K562 (cell line): ENCODE results near the gene SLC9A7. TPM values are rescaled to one million over a fixed set of nuclear protein-coding genes. Genes with fewer than 3 reads are reported as not detected.

ENCODE experiments used
- ATAC-seq: fragments of 200-7000 bp; cut with Tn5 transposase; 3 replicates; pipeline ENCODE4 v1.9.1; 2020; ENCODE audit warnings: moderate library complexity
- BruUV-seq: library from RNA; stranded (reverse); fragments of 400-500 nt; replicated peaks from 2 replicates; lab custom pipeline; 2021; lab: Mats Ljungman, UMichigan
- CTCF ChIA-PET: fragments of 300-600 bp; formaldehyde crosslinking; extraction: SDS; loops from one replicate; lab custom pipeline; 2021; ENCODE audit warnings: low intra/inter-chr PET ratio; lab: Yijun Ruan, JAX
- POLR2A ChIA-PET: fragments of 300-600, 350-650 bp; sonication (Branson Sonifier 250); formaldehyde crosslinking; extraction: SDS; loops from one replicate; lab custom pipeline; 2021; ENCODE audit warnings: antibody characterized with exemption, inconsistent platforms; lab: Yijun Ruan, JAX
- DNase-seq, 4 experiments: peaks; one replicate each; pipeline versions ENCODE4 v3.0.0 to v3.0.0-alpha.2; 2011 to 2018; ENCODE audit warnings: low spot score in 3 of 4, mixed read lengths in 3 of 4; ENCODE audit errors: extremely low read depth in 1 of 4
- FAIRE-seq: peaks from 2 replicates; lab custom pipeline; 2011; peaks lifted over from hg19 to GRCh38; lab: Jason Lieb, UNC
- H2AFZ ChIP-seq: 2 replicates; pipeline ENCODE4 v1.6.0; 2011; ENCODE audit warnings: low read depth, low read length, control low read depth, inconsistent platforms
- H3K27ac ChIP-seq: fragments of 200-600 bp; 3 replicates; pipeline ENCODE4 v1.8.0; 2011; ENCODE audit warnings: low read depth, mild to moderate bottlenecking, control low read depth, inconsistent platforms, low read length, moderate library complexity, mixed read lengths; ENCODE audit errors: extremely low read depth
- H3K27me3 ChIP-seq, 2 experiments: fragments of 300-600 bp in 1 of 2; 2 replicates in 1 of 2; 3 replicates in 1 of 2; pipeline versions ENCODE4 v1.6.0 to v1.8.0; 2011; ENCODE audit warnings: inconsistent platforms in 2 of 2, low read length in 2 of 2, mild to moderate bottlenecking in 1 of 2, mixed read lengths in 1 of 2, moderate library complexity in 1 of 2; ENCODE audit not compliant: control insufficient read depth in 2 of 2, insufficient read depth in 2 of 2
- H3K36me3 ChIP-seq: fragments of 300-600 bp; 3 replicates; pipeline ENCODE4 v1.8.0; 2011; ENCODE audit warnings: mild to moderate bottlenecking, low read length, inconsistent platforms; ENCODE audit not compliant: control insufficient read depth, insufficient read depth
- H3K4me1 ChIP-seq, 2 experiments: fragments of 200-600 bp in 1 of 2; replicated peaks in 1 of 2; 2 replicates in 1 of 2; 3 replicates in 1 of 2; pipeline versions ENCODE4 v1.5.1 to v1.8.0; 2011; ENCODE audit warnings: inconsistent platforms in 2 of 2, low read length in 2 of 2, mild to moderate bottlenecking in 1 of 2, mixed read lengths in 1 of 2, moderate library complexity in 1 of 2; ENCODE audit not compliant: control insufficient read depth in 2 of 2, insufficient read depth in 2 of 2
- H3K4me2 ChIP-seq: 2 replicates; pipeline ENCODE4 v1.6.1; 2011; ENCODE audit warnings: low read length, control low read depth, inconsistent platforms, mixed read lengths; ENCODE audit not compliant: insufficient read depth
- H3K4me3 ChIP-seq: fragments of 200-600 bp; sonication (generic), shearing (Covaris generic); 2 replicates; pipeline ENCODE4 v1.5.1; 2016; ENCODE audit warnings: control low read depth, inconsistent platforms
- H3K79me2 ChIP-seq: fragments of 200-600 bp; 3 replicates; pipeline ENCODE4 v1.8.0; 2011; ENCODE audit warnings: low read length, inconsistent platforms; ENCODE audit not compliant: control insufficient read depth, insufficient read depth
- H3K9ac ChIP-seq, 2 experiments: 2 replicates each; pipeline versions ENCODE4 v1.6.0 to v1.6.1; 2011; ENCODE audit warnings: low read depth in 2 of 2, low read length in 2 of 2, control low read depth in 1 of 2, inconsistent platforms in 1 of 2, mild to moderate bottlenecking in 1 of 2, mixed read lengths in 1 of 2; ENCODE audit not compliant: insufficient read depth in 1 of 2
- H3K9me1 ChIP-seq: one replicate; pipeline ENCODE4 v1.6.0; 2011; ENCODE audit warnings: inconsistent platforms, mild to moderate bottlenecking, low read length, moderate library complexity; ENCODE audit not compliant: control insufficient read depth, insufficient read depth
- H3K9me3 ChIP-seq: replicated peaks from 2 replicates; pipeline ENCODE4 v1.5.1; 2011; ENCODE audit warnings: low read depth, low read length, inconsistent platforms; ENCODE audit not compliant: control insufficient read depth, insufficient read depth
- H4K20me1 ChIP-seq: replicated peaks from 2 replicates; pipeline ENCODE4 v1.6.1; 2011; ENCODE audit warnings: low read length, inconsistent platforms, mixed read lengths; ENCODE audit not compliant: control insufficient read depth, insufficient read depth
- CBX2 ChIP-seq: fragments of 200-600 bp; sonication (generic); IDR thresholded peaks from one replicate; pipeline ENCODE4 v1.6.1; 2012; ENCODE audit warnings: mild to moderate bottlenecking, low read length, inconsistent platforms; ENCODE audit not compliant: insufficient read depth, poor library complexity, severe bottlenecking
- HMG20B ChIP-seq: fragments of 250-450 bp; sonication (Bioruptor Pico); IDR thresholded peaks from 2 replicates; pipeline ENCODE4 v1.5.0; 2021; ENCODE audit warnings: mild to moderate bottlenecking
- MCM5 ChIP-seq: fragments of 450-650 bp; IDR thresholded peaks from 2 replicates; pipeline ENCODE4 v1.6.1; 2016; ENCODE audit warnings: low read depth
- NCOA6 ChIP-seq: fragments of 450-650 bp; IDR thresholded peaks from 2 replicates; pipeline ENCODE4 v1.6.1; 2017; ENCODE audit warnings: mild to moderate bottlenecking
- PML ChIP-seq: IDR thresholded peaks from 2 replicates; pipeline ENCODE4 v1.6.1; 2012; ENCODE audit warnings: low read length, inconsistent platforms
- PTRF ChIP-seq: fragments of 450-650 bp; IDR thresholded peaks from 2 replicates; pipeline ENCODE4 v1.6.1; 2016; ENCODE audit warnings: mild to moderate bottlenecking, missing genetic modification characterization, missing compliant biosample characterization
- STAG1 ChIP-seq: sonication (generic); formaldehyde crosslinking; IDR thresholded peaks from 2 replicates; pipeline ENCODE4 v1.5.0; 2020; ENCODE audit warnings: missing genetic modification reagents, borderline replicate concordance
- YY1 ChIP-seq, 3 experiments: IDR thresholded peaks; 2 replicates each; pipeline ENCODE4 v1.6.1; 2011; ENCODE audit warnings: low read length in 2 of 3, mild to moderate bottlenecking in 2 of 3, moderate library complexity in 2 of 3, borderline replicate concordance in 1 of 3, control low read depth in 1 of 3, low read depth in 1 of 3; ENCODE audit not compliant: insufficient read depth in 3 of 3, insufficient replicate concordance in 2 of 3, control insufficient read depth in 1 of 3, insufficient read length in 1 of 3; ENCODE audit errors: extremely low read depth in 1 of 3
- ZBTB1 ChIP-seq: sonication (generic); formaldehyde crosslinking; IDR thresholded peaks from 2 replicates; pipeline ENCODE4 v1.8.1; 2023; ENCODE audit warnings: missing genetic modification reagents, low read depth, mild to moderate bottlenecking, borderline replicate concordance
- ZNF184 ChIP-seq: sonication (generic); formaldehyde crosslinking; IDR thresholded peaks from 2 replicates; pipeline ENCODE4 v1.5.0; 2020; ENCODE audit warnings: missing genetic modification reagents
- ZNF239 ChIP-seq: fragments of 250-450 bp; sonication (Bioruptor Pico); IDR thresholded peaks from 2 replicates; pipeline ENCODE4 v1.4.0; 2020; ENCODE audit warnings: mild to moderate bottlenecking
- ZNF280A ChIP-seq: fragments of 450-650 bp; IDR thresholded peaks from 2 replicates; pipeline ENCODE4 v1.6.1; 2018; ENCODE audit warnings: mild to moderate bottlenecking, low read depth; ENCODE audit not compliant: partially characterized antibody
- WGBS: fragments of 100-300 bp; shearing (Covaris generic); methylation state at CpG from one replicate; pipeline ENCODE4 v1.1.6; 2016; ENCODE audit warnings: low coverage, mixed read lengths; ENCODE audit not compliant: insufficient coverage; ENCODE audit errors: missing lambda C conversion rate; 5-methylcytosine and 5-hydroxymethylcytosine counted together
- in situ Hi-C: fragments of 300-500 bp; cut with MboI; formaldehyde crosslinking; loops from 4 replicates; pipeline ENCODE4 v1.15.0; 2018; ENCODE audit warnings: inconsistent platforms, mixed read lengths
- intact Hi-C: fragments of 100-400 bp; cut with micrococcal nuclease; formaldehyde crosslinking; loops from 2 replicates; pipeline ENCODE4 v1.14.2; 2022
- polyA plus RNA-seq, 8 experiments: library from polyadenylated mRNA; depleted of rRNA in 4 of 8; stranded (reverse) in 5 of 8; unstranded in 3 of 8; fragments of >200 nt; fragmentation: Nextera tagmentation in 2 of 8; fragmentation: Illumina TruSeq in 1 of 8; extraction: Ambion mirVana in 2 of 8; extraction: Trizol in 1 of 8; gene quantifications; 2 replicates each; pipeline versions ENCODE4 v1.2.1 to v1.2.3, GENCODE V29; 2011 to 2014; ENCODE audit warnings: inconsistent platforms in 1 of 8, missing spikeins in 1 of 8
- total RNA-seq, 7 experiments: library from RNA; depleted of rRNA in 6 of 7; stranded (reverse); fragments of >200 nt in 6 of 7; fragmentation: Illumina TruSeq in 2 of 7; extraction: Trizol in 2 of 7; gene quantifications; 2 replicates each; pipeline versions ENCODE4 v1.2.1 to v1.2.3, GENCODE V29; 2011 to 2021; ENCODE audit warnings: low replicate concordance in 1 of 7
- TF ChIP-seq, protein P1 (sequence below): IDR thresholded peaks from 3 replicates; pipeline ENCODE4 v1.6.1; 2011; ENCODE audit warnings: borderline replicate concordance, mild to moderate bottlenecking; ENCODE audit not compliant: insufficient read length, insufficient read depth

The SLC9A7 gene
- total and polyA plus RNA-seq, 9 of the 15 experiments (the other 6 are each of a cell fraction or from before 2014, with no cell fraction given), result 0.04 to 0.13 (median 0.09) TPM; not detected in 5

- Histone ChIP-seq H3K36me3 (no peaks in the 10 kb centered on the region), H3K9me3 (no peaks in the 10 kb centered on the region), H3K9me1 (no peaks in the 10 kb centered on the region), H3K27me3 (no peaks in the 10 kb centered on the region), H3K4me3 (no peak overlapping the region), H2AFZ (no peak overlapping the region), H3K27ac (no peak overlapping the region), H3K4me1 (no peaks in the 10 kb centered on the region), H3K79me2 (no peaks in the 10 kb centered on the region), H3K4me2 (no peak overlapping the region), H4K20me1 (no peaks in the 10 kb centered on the region; the same call in 1 of the 2 replicates), H3K9ac (no peak overlapping the region)
- DNase-seq (no peak), FAIRE-seq (no peak), ATAC-seq (no peak)
- TF ChIP-seq, protein P1, sequence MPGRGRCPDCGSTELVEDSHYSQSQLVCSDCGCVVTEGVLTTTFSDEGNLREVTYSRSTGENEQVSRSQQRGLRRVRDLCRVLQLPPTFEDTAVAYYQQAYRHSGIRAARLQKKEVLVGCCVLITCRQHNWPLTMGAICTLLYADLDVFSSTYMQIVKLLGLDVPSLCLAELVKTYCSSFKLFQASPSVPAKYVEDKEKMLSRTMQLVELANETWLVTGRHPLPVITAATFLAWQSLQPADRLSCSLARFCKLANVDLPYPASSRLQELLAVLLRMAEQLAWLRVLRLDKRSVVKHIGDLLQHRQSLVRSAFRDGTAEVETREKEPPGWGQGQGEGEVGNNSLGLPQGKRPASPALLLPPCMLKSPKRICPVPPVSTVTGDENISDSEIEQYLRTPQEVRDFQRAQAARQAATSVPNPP, result no peak
- TF ChIP-seq ZBTB1 (CRISPR knock-in tag) (no peak), PTRF (tag) (no peak), ZNF184 (CRISPR knock-in tag) (no peak), PML (no peak), HMG20B (CRISPR knock-in tag) (no peak), ZNF280A (no peak), MCM5 (no peak), YY1 (IDR thresholded peaks at IDR 0.05; ENCODE audit: borderline replicate concordance in 1 of 3, control insufficient read depth in 1 of 3, extremely low read depth in 1 of 3, insufficient read depth in 3 of 3, insufficient read length in 1 of 3, insufficient replicate concordance in 2 of 3, low read depth in 1 of 3, low read length in 2 of 3) (no peak), STAG1 (CRISPR knock-in tag) (no peak), NCOA6 (no peak), ZNF239 (no peak), CBX2 (no peak)
- intact Hi-C loops (no loop called here), in situ Hi-C loops (no loop called here)
- ChIA-PET POLR2A (no interaction called here), CTCF (no interaction called here)
- BruUV-seq, result no TSS peak
- WGBS, result 4% methylated on average over 2 of the region's 2 CpGs
Observed at GRCh38 chrX:46693149-46693548, 65.8 kb downstream of the SLC9A7 start.
